GM12865 (cell line): Measurements from ENCODE around the gene RPP21.
"Not testable (repeated sequence)": the region's sequence is repeated elsewhere in the genome, so short reads cannot be mapped to it uniquely, and the experiment has no call there.

ENCODE experiments used
- DNase-seq: peaks from one replicate; pipeline ENCODE4 v3.0.0; 2010; ENCODE audit warnings: low read depth
- H3K4me3 ChIP-seq: 2 replicates; pipeline ENCODE4 v1.5.1; 2011; ENCODE audit warnings: mild to moderate bottlenecking, low read depth, low read length, control low read depth
- TF ChIP-seq, protein P1 (sequence below): IDR thresholded peaks from 2 replicates; pipeline ENCODE4 v1.5.1; 2011; ENCODE audit warnings: low read length, control low read depth, low read depth, inconsistent platforms; ENCODE audit not compliant: insufficient read depth; ENCODE audit errors: missing control alignments

The RPP21 gene

DNA sequence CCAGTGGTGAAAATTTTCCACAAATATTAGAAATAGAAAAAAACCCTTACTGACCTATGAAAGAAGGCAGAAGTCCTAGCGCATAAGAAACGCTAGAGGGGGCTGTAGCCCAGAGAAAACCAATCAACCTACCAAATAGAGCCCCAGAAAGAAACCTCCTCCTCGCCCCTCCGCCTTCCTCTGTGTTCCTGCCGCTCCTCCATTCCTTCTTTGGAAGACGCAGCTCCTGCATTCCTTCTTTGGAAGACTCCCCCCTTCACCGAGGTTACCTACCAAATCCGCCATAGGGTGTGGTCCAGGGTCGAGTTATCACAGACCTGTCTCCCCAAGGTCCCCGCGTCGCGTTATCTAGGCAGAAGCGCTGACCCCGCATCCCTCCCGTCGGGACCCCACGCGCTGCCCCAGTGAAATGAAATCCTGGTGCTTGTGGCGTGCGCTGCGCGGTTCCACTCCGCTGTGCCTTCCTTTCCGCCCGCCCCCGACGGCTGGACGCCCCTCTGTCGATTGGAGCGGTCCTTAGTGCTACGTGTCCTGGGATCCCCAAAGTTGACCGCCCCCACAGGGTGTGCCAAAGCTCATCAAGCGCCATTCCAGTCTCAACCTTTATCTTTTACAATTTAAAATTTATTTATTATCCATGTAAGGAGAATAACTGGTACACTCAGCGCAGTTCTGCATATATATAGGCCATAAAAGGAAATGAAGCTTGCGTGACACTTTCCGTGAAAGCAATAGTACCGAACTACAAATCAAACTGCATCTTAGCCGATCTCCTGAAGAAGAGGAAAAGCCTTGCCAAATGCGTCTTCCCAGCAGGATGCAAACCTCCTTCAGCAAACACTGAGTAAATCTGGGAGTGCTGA lies 13.0 kb downstream of the RPP21 start:
- no peak overlapping the region for H3K4me3 ChIP-seq

DNA sequence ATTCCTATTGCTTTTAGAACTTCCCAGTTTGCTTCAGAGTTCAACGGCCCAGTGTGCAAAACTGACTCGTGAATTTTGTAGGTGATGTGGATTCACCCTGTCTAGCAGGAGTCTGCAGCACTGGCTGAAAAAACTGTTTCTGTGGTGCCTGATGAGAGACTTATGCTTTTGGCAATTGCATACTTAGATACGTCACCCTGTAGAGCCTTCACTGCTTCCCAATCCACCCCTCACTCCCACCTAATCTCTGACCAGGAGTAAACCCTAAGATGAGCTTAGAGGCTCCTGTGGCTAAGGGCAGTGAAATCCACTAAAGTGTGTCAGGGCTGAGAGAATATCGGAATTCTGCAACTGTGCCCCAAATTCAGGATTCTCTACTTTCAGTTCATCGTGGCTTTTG lies 14.3 kb downstream of the RPP21 start:
- H3K4me3 ChIP-seq: no peak overlapping the region
- TF ChIP-seq, protein P1, sequence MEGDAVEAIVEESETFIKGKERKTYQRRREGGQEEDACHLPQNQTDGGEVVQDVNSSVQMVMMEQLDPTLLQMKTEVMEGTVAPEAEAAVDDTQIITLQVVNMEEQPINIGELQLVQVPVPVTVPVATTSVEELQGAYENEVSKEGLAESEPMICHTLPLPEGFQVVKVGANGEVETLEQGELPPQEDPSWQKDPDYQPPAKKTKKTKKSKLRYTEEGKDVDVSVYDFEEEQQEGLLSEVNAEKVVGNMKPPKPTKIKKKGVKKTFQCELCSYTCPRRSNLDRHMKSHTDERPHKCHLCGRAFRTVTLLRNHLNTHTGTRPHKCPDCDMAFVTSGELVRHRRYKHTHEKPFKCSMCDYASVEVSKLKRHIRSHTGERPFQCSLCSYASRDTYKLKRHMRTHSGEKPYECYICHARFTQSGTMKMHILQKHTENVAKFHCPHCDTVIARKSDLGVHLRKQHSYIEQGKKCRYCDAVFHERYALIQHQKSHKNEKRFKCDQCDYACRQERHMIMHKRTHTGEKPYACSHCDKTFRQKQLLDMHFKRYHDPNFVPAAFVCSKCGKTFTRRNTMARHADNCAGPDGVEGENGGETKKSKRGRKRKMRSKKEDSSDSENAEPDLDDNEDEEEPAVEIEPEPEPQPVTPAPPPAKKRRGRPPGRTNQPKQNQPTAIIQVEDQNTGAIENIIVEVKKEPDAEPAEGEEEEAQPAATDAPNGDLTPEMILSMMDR: no peak
- DNase-seq: no peak

More for the DNA sequence above, 13.0 kb downstream of the RPP21 start:
- TF ChIP-seq, protein P1: peak; percentile 68
- DNase-seq: peak; percentile 66

DNA sequence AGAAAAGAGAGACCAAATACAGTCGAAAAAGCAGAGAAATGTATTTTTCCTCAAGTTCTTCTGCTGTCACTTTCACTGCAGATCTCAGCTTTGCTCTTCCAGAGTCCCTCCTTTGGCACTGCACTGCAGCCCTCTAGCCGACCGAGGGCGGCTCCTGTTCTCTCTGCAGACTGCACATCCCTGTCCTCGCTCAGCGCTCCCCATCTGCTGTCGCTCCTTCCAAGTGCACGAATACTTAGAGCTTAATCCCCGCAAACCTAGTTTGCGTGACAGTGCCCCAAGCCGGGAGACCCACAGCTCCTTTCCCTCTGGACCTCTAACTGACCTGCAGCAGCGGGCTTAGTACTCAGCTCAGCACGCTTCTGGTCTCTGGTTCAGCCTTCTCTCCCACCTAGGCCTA lies 15.2 kb downstream of the RPP21 start:
- no peak for DNase-seq
- TF ChIP-seq, protein P1: no peak
- H3K4me3 ChIP-seq: no peak overlapping the region

DNA sequence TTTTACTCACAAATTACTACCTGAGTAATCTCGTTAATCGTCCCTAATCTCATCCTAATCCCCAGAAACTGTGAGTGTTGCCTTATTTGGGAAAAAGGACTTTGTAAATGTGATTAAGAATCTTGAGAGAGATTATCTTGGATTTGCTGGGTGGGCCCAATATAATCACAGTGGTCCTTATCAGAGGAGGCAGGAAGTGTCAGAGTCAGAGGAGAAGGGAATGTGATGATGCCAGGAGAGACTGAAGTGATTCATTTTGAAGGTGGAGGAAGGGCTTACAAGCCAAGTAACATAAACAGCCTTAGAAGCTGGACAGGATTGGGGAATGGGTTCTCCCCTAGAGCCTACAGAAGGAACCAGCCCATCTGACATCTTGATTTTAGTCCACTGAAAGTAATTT lies 16.7 kb downstream of the RPP21 start:
- no peak for DNase-seq
- TF ChIP-seq, protein P1: no peak
- H3K4me3 ChIP-seq: no peak overlapping the region

DNA sequence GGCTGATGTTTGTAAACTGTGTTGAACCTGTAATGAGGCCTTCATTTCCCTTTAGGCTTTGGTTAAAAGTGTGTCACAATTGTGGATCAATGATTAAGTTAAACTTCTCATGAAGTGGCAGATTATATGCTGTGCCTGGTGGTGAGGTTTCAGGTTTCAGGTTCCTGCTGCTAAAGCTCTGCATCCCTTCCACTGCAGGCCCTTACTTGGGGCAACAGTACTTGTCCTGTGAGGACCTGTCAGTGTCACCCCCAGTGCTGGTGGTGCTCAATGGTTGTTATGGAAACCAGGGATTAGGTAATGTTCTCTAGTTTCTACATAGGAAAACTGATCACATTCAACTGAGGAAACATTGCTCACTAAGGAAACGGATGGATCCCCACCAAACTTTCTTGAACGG lies 18.5 kb downstream of the RPP21 start:
- TF ChIP-seq, protein P1: no peak
- H3K4me3 ChIP-seq: no peak overlapping the region
- DNase-seq: no peak

DNA sequence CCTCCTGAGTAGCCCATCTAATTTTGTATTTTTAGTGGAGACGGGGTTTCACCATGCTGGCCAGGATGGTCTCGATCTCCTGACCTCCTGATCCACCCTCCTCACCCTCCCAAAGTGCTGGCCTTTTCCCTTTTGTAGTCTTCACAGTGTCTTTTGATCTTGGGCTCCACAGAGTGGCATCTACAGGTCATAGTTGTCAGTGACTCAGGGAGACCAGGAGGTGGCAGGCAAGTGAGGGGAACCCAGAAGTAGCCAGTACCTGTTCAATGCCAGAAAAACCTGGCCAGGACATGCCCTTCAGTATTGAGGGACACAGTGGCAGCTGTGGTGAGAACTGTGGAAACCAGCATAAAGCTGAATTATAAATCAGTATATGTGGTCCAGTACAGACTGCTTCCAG lies 19.6 kb downstream of the RPP21 start:
- DNase-seq: peak; percentile 20
- TF ChIP-seq, protein P1: peak; percentile 25
- no peak overlapping the region for H3K4me3 ChIP-seq

DNA sequence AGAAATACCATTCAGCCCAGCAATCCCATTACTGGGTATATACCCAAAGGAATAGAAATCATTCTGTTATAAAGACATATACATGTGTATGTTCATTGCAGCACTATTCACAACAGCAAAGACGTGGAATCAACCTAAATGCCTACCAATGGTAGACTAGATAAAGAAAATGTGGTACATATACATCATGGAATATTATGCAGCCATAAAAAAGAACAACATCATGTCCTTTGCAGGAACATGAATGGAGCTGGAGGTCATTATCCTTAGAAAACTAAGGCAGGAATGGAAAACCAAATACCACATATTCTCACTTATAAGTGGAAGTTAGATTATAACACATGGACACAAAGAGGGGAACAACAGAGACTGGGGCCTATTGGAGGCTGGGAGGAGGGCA lies 24.3 kb downstream of the RPP21 start:
- H3K4me3 ChIP-seq, DNase-seq: not testable (repeated sequence)
